Embryonic facial prominence (tissue), 1 donor: ENCODE measurements around the gene ZFHX3.
"Not testable (repeated sequence)": the region's sequence is repeated elsewhere in the genome, so short reads cannot be mapped to it uniquely, and the experiment has no call there.

Source experiments
- DNase-seq: peaks from one replicate; pipeline ENCODE4 v3.0.0-alpha.2; 2016; ENCODE audit errors: extremely low spot score

Gene ZFHX3, protein sequence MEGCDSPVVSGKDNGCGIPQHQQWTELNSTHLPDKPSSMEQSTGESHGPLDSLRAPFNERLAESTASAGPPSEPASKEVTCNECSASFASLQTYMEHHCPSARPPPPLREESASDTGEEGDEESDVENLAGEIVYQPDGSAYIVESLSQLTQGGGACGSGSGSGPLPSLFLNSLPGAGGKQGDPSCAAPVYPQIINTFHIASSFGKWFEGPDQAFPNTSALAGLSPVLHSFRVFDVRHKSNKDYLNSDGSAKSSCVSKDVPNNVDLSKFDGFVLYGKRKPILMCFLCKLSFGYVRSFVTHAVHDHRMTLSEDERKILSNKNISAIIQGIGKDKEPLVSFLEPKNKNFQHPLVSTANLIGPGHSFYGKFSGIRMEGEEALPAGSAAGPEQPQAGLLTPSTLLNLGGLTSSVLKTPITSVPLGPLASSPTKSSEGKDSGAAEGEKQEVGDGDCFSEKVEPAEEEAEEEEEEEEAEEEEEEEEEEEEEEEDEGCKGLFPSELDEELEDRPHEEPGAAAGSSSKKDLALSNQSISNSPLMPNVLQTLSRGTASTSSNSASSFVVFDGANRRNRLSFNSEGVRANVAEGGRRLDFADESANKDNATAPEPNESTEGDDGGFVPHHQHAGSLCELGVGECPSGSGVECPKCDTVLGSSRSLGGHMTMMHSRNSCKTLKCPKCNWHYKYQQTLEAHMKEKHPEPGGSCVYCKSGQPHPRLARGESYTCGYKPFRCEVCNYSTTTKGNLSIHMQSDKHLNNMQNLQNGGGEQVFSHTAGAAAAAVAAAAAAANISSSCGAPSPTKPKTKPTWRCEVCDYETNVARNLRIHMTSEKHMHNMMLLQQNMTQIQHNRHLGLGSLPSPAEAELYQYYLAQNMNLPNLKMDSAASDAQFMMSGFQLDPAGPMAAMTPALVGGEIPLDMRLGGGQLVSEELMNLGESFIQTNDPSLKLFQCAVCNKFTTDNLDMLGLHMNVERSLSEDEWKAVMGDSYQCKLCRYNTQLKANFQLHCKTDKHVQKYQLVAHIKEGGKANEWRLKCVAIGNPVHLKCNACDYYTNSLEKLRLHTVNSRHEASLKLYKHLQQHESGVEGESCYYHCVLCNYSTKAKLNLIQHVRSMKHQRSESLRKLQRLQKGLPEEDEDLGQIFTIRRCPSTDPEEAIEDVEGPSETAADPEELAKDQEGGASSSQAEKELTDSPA (N-terminal part only)

GRCh38 chr16:73047536-73048291 lies at the start of gene ZFHX3:
Gene ZFHX3, minus strand, starts transcription at chr16:73048128. Its CDS starts 87,983 bp downstream, at chr16:72960145.
- DNase-seq: no peak

DNA sequence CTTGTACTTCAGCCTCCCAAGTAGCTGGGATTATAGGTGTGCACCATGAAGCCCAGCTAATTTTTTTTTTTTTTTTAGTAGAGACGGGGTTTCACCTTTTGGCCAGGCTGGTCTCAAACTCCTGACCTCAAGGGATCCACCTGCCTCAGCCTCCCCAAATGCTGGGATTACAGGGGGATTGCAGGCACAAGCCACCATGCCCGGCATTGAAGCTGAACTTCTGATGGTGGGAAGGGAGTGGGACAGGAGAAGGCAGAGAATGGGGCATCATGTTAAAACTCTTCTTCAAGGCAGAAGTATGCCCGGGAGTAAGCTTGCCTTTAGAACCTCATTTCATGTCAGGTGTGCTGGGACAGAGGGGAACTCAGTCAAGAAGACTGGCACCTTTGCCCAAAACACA lies 48.6 kb upstream of the ZFHX3 start:
- no peak for DNase-seq

DNA sequence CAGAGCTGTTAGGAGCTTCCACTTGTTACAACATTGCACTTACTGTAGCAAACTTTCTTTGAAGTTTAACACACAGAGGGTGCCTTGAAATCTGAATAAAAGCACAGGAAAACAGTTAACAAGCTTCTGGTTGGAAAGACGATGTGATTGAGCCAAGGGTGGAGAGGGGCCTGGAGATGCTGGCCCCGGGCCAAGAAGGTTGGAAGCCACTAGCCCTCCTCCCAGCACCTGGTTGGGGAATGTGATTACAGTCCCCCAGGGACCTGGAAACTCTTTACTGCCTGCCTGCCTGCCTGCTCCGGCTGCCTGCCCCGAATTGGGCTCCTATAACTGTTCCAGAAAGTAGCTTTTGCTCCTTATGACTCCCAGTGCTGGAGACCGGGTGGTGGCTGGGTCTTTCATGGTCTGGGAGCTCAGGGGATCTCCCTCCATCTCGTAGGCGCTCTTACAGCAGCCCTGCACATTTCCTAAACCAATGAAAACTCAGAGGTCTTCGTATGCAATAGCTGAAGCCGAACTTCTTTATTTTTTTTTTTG lies 48.0 kb upstream of the ZFHX3 start:
- DNase-seq: no peak

GRCh38 chr16:73095142-73095820 lies 47.4 kb upstream of the ZFHX3 start:
- no peak for DNase-seq

DNA sequence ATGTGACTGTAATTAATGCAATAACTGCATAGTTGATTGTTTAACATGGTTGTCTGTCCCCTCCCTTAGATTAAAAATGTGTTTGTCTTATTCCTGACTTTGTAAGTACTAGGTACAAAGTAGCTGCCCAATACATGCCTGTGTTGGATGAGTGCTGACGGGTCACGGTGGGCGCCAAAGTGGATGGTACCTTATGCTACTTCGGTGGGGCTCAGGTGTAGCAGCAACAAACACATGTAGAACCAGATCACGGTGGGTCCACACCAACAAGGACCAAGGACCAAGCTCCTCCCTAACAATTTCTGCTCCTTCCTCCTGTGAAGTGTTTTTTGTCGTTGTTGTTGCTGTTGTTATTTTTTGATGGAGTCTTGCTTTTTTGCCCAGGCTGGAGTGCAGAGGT lies 46.4 kb upstream of the ZFHX3 start:
- DNase-seq: no peak

GRCh38 chr16:73093146-73094144 lies 45.5 kb upstream of the ZFHX3 start:
- no peak for DNase-seq

GRCh38 chr16:73092236-73092781 lies 44.4 kb upstream of the ZFHX3 start:
- DNase-seq: no peak

DNA sequence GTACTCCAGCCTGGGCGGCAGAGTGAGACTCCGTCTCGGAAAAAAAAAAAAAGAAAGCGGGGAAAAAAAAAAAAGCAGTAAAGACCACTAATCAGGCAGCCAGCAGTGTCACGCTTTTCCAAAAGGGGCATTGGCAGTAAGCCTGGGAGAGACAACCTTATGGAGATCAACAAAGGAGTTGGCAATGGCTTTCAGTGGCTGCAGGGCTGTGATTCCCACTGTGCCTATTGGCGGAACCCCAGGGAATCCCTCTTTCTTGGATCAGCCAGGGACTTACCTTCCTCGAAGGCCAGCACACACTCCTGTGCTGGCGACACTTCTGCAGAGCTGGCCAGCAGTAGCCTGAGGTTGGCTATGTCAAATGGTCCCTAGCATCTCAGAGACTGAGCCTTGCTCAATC lies 43.2 kb upstream of the ZFHX3 start:
- DNase-seq: no peak

- DNase-seq: no peak
These were observed 41.5 kb upstream of the ZFHX3 start for GRCh38 chr16:73089420-73089819.

DNA sequence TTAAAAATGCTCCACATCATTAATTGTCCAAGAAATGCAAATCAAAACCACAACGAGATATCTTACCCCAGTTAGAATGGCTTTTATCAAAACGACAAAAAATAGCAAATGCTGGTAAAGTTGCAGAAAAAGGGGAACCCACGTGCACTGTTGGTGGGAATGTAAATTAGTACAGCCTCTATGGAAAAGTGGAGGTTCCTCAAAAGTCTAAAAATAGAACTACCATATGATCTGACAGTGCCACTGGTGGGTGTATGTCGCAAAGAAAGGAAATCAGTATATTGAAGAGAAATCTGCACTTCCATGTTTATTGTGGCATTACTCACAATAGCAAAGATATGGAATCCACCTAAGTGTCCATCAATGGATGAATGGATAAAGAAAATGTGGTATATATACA lies 38.2 kb upstream of the ZFHX3 start:
- DNase-seq: no peak

DNA sequence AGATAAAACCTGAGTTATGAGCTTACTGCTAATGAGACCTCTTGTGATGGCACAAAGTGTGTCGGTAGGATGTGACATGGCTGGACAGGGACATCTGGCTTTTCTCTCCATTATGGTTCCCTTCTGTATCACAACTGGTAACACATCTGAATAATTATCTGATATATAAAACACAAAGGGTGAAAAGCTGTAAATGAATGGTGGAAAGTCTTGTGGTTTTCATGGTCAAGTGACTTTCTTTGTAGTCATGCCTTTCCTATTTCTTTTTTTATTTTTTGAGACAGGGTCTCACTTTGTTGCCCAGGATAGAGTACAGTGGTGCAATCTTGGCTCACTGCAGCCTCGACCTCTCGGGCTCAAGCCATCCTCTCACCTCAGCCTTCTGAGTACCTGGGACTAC lies 35.3 kb upstream of the ZFHX3 start:
- DNase-seq: no peak

GRCh38 chr16:73082634-73083051 lies 34.7 kb upstream of the ZFHX3 start:
- DNase-seq: not testable (repeated sequence)

GRCh38 chr16:73080931-73081330 lies 33.0 kb upstream of the ZFHX3 start:
- no peak for DNase-seq

DNA sequence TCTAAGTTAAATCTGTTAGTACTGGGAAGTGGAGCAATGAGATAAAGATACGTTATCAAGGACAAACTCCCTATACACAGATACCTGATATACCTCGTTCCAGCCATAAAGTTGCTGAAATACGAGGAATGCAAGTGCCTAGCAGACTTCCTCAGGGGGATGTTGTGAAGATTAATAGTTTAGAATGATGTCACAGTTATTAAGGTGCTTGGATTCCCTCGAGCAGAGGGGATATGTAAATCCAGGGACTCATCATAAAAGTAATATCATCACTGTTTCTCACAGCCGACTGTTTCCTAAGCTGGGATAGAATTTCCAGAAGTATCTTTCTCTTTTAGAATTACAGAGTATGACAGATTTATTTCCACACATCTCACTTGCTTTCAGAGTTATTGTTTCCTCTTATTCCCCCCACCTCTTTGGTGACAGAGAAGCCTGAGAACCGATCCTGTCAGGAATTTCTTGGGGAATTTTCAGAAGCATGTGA lies 28.4 kb upstream of the ZFHX3 start:
- no peak for DNase-seq

DNA sequence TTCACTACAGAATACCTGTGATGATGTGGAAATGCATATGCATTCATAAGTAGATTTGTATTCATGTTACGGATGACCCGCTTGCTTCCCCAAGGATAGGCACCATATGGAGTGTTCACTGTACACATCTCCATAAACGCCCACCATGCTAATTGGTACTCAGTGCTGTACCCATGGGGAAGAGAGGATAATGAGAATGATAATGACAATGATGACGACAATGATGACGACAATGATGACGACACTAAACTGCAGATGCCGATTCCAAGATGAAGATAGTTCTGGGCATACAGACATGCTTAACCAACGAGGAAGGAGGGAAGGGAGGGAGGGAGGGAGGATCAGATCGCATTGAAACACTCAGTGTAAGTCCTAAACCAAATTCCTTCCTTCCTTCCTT lies 26.5 kb upstream of the ZFHX3 start:
- no peak for DNase-seq

DNA sequence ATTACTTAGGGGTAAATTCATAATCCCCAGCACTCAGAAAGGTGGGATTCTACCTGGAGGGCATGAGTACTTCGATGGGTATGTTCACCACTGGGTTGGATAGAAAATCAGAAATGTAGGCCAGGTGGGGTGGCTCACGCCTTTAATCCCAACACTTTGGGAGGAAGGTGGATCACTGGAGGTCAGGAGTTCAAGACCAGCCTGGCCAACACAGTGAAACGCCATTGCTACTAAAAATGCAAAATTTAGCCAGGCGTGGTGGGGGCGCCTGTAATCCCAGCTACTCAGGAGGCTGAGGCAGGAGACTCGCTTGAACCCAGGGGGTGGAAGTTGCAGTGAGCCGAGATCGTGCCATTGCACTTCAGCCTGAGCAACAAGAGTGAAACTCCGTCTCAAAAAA lies 24.1 kb upstream of the ZFHX3 start:
- not testable (repeated sequence) for DNase-seq

DNA sequence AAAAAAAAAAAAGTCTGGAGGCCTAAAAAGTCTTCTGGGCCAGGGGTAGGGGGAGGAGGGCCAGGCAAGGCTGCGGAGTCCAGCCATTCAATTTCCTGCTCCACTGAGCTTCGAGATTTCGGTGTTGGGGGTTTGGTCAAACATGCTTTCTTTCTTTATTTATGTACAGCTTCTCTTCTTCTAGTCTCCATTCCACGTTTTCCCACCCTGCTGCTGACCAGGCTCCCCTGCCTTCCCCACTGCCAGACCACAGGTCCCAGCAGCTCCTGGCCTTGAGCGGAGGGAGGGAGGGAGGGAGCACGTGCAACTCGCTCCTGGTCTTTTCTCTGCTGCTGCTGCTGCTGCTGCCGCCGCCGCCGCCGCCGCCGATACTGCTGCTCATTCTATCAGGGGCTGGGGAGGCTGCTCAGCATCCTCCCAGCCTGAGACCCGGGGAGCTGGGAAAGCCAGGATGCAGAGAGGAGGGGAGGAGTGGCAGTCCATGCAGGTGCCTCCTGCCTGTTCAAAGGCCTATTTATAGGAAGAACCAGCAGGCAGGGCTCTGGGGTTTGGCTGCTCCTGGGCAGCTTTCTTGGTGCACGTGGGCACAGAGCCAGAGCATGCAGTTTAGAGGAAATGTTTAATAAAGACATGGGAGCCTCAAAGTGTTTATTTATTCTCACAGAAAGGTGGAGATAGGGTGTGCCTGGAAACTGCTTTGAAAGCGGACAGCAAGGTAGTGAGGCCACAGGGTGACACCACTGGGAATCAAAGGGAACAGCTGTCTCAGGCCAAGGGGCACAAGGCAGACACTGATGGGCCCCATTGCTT lies 23.4 kb upstream of the ZFHX3 start:
- no peak for DNase-seq
